Astrocyte of the cerebellum (primary cell): ENCODE results near the gene HTRA3.

ENCODE experiments used
- DNase-seq: peaks from one replicate; pipeline ENCODE4 v3.0.0-alpha.2; 2011; ENCODE audit warnings: low read depth
- H3K4me3 ChIP-seq: 2 replicates; pipeline ENCODE4 v1.5.1; 2011; ENCODE audit warnings: mild to moderate bottlenecking, low read depth, low read length, moderate library complexity
- CTCF ChIP-seq: IDR thresholded peaks from 2 replicates; pipeline ENCODE4 v1.5.1; 2012; ENCODE audit warnings: low read length, low read depth, moderate library complexity, mild to moderate bottlenecking; ENCODE audit errors: missing control alignments
- in situ Hi-C: cut with HindIII; loops from 2 replicates; pipeline ENCODE4 v1.10.0; 2017; ENCODE audit warnings: low sequenced_read_pairs

Gene HTRA3

GRCh38 chr4:8228319-8229250 lies 41.0 kb upstream of the HTRA3 start:
- H3K4me3 ChIP-seq = no peak overlapping the region
- no peak for TF ChIP-seq CTCF
- peak; percentile 50 for DNase-seq
- in situ Hi-C loops = no loop called here

DNA sequence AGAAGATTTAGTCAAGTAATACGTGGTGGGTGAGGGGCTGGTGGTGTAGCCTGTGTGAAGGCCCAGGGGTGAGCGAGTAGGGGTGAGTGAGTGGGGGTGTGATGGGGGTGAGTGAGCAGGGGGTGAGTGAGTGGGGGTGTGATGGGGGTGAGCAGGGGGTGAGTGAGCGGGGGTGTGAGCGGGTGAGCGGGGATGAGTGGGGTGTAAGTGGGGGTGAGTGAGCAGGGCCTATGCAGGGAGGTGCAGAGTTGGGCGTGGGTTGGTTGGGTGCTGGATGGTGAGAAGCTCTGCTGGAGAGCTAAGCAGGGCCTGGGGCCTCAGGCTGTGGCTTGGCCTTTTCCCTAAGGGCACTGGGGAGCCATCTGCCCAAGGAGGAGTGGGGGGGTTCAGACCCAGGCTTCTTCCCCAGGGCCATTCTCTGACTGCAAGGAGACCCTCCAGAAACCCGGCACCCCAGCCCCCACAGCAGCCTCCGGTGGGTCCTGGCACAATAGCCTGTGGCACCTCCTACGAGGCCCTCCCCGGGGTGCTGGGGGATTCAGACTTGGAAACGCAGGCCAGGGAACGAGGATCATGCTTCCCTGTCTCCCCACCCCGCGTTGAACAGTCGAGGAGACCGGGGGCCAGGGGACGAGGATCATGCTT lies 40.1 kb upstream of the HTRA3 start:
- no peak for TF ChIP-seq CTCF
- no peak overlapping the region for H3K4me3 ChIP-seq
- in situ Hi-C loops = no loop called here
- no peak for DNase-seq

GRCh38 chr4:8230033-8230432 lies 39.5 kb upstream of the HTRA3 start:
- in situ Hi-C loops = loop anchor here (5.0 kb wide), 1 partner anchor 77 kb away; no protein-coding TSS in a partner anchor
- no peak for DNase-seq
- H3K4me3 ChIP-seq = no peak overlapping the region
- no peak for TF ChIP-seq CTCF

DNA sequence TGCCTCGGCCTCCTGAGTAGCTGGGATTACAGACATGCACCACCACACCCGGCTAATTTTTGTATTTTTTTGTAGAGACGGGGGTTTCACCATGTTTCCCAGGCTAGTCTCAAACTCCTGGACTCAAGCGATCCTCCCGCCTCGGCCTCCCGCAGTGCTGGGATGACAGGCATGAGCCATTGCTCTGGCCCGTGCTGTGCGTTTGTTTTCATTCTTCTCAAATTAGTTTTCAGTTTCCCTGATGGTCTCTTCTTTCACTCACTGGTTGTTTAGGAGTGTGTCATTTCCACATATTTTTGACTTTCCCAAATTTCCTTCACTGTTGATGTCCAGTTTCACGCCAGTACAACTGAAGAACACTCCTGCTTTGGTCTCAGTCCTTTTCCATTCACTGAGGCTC lies 38.7 kb upstream of the HTRA3 start:
- TF ChIP-seq CTCF = no peak
- DNase-seq = no peak
- no peak overlapping the region for H3K4me3 ChIP-seq
- in situ Hi-C loops = loop anchor here (5.0 kb wide), 1 partner anchor 76 kb away; no protein-coding TSS in a partner anchor

DNA sequence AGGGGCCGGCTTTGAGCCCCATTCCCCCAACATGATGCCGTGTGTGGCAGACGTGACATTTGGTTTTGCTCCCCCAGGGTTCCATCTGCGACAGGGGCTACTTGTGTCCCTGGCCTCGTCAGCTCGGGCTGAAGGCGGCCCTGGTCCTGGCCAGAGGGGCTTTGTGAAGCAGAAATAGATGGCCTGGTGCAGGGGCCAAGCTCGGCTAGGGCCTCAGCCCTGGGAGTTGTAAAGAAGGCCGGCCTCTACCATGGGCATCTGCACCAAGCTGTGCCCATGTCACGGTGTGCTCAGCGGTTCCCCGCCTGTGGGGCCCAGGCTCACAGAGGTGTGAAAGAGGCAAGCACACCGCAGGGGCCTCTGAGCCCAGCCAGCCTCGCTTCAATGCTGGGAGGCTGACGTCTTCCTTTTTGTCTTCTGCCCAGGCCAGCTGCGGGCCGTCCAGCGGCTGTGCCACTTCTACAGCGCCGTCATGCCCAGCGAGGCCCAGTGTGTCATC lies 38.0 kb upstream of the HTRA3 start:
- H3K4me3 ChIP-seq = no peak overlapping the region
- no peak for DNase-seq
- no peak for TF ChIP-seq CTCF
- in situ Hi-C loops = loop anchor here (5.0 kb wide), 1 partner anchor 76 kb away; no protein-coding TSS in a partner anchor

GRCh38 chr4:8232748-8233147 lies 36.8 kb upstream of the HTRA3 start:
- in situ Hi-C loops = loop anchor here (5.0 kb wide), 1 partner anchor 75 kb away; no protein-coding TSS in a partner anchor
- DNase-seq = no peak
- no peak overlapping the region for H3K4me3 ChIP-seq
- no peak for TF ChIP-seq CTCF
